Eye (tissue), 1 donor: ENCODE results near the gene PRKG1.
A peak's percentile ranks its signal among the peaks of the same experiment; 100 is the strongest.

ENCODE experiments used
- DNase-seq: peaks from one replicate; pipeline ENCODE4 v3.0.0-alpha.2; 2015

PRKG1 gene

DNA sequence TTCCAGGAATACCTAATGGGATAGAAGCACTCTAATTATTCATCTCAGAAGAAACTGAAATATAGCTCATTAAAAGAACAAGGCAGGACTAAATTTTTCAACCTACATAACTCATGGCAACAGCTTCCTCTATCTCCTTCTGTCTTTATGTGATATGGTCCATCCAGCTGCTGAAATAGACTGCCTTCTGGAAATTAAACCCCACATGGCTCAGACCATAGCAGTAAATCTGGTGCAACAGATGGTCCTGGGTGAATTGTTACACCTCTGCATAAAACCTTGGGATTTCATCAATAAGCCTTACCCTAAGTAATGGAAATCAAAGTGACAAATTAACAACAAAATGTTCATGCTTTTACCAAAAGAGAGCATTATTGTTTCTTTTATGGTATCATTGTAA, 830.7 kb downstream of the PRKG1 start:
- DNase-seq = no peak

DNA sequence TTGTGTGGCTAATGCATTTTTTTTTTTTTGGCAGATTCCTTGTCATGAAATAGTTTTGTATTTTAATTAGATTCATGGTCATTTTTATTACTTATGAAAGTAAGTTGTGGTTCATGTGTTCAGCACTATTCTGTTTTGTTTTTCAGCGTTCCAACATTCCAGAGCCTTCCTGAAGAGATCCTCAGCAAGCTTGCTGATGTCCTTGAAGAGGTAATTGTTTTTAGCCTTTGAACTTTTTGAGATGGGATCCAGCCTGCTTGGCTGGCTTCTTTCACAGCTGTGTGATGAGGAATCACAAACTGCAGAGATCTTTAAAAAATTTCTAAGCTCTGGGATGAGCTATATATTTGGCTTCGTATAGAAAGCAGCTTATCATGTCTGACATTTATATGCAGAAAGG, 833.1 kb downstream of the PRKG1 start:
- no peak for DNase-seq

DNA sequence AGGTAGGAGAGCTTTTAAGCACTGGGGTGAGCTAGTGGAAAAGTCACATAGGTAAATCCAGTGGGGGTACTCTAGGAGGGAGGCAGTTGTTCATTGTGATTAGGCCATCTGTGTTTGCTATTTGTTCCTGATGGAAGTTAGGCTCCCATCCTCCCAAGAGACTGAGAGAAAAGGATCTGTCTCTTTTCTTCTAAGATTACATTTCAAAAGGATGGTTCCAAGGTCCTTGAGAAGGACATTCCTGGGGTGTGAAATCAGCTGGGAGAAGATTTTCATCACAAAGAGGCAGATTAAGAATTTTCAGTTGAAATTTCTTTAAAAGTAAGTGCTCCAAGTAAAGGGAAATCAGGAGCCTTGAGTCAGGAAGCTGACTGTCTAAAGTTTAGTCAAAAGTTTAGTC, 835.9 kb downstream of the PRKG1 start:
- no peak for DNase-seq

DNA sequence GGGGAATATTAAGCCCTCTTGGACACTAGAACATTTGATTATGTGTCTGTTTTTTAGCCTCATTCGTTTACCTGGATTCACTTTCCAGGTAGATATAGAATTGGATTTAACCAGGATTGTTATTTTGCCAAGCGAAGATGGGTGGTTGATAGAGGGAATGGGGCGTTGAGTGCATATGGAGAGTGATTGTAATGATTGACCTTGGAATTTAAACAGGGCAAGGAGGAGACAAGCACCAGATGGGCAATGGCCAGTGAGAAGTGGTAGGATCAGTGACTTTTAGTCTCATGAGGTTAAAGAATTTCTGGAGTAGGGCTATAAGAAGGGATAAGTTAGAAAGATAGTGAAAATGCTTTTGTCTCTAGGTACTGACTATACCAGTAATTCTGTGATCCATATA, 836.3 kb downstream of the PRKG1 start:
- DNase-seq = no peak

DNA sequence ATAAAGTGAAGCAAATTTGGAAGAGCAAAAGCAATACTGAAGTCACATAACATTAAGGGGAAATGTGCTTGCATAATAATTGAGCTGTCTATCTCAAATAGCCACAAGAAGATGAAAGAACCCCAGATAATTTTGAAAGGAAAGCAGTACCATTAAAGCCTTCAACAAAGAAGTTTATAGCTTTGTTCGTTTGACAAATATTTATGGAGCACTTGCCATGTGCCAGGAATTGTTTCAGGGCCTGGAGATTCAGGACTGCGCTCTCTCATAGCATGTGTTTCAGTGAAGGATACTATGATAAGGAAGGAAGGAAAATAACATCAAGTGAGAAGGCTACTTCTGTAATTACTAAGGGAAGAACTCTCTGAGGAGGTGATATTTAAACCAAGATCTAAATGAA, 837.4 kb downstream of the PRKG1 start:
- DNase-seq = no peak

DNA sequence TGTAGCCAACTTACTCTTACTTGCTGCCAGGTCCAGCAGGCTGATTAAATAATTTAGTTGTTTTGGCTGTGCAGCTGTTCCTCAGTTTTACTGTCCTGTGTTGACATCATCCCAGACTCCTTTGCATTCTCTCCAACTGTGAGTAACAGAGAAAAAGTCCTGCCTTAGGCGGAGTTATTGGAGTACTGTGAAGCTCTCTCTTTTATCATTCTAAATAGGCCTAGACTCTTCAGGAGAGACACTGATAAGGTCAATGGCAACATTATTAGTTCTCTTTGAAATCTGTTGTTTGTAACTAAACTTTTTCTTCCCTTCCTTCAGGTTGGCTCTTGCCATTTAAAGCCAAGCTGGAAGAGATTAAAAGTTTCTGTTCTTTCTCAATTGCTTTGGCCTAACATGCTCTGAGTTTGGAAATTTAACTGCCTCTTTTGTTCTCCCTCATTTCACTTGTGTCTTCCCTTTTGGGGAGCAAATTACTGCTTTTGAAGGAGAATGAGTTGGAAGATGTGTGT, 840.8 kb downstream of the PRKG1 start:
- DNase-seq = no peak

DNA sequence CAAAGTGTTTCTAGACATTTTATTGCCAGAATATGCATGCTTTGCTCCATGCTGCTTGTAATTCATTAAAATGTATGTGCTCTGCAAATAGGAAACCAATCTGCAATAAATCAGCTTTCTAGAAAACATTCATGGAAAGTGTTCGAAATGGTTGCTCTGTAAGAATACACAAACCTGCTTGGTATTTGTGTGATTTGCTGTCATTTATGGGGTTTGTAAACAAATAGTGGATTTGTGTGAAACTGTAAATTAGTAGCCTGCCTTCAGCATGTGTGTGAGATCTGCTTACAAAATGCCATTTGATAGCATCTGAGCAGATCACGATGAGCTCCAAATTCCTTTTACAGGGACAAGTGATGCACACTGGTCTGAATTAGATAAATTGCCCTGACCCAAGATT, 844.2 kb downstream of the PRKG1 start:
- no peak for DNase-seq

DNA sequence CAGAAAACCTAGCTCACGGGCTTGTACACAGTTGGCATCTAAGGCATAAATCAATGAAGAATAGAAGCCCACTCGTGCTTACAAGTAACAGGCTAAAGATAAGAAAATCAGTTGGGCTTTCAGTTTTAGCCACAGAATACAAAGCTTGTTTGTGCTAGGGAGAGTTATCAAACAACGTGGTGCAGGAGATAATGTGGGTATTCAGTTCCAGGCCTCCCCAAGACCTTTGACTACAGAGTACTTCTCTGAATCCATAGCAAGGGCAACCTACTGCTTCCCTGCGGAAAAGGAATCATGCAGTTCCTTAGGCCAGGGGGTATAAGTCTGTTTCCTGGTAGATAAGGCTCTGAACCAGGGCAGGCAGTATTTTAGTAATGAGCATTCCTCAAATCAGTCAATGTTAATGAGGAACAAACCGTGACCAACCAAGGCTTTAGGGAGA, 844.6 kb downstream of the PRKG1 start:
- DNase-seq = no peak

DNA sequence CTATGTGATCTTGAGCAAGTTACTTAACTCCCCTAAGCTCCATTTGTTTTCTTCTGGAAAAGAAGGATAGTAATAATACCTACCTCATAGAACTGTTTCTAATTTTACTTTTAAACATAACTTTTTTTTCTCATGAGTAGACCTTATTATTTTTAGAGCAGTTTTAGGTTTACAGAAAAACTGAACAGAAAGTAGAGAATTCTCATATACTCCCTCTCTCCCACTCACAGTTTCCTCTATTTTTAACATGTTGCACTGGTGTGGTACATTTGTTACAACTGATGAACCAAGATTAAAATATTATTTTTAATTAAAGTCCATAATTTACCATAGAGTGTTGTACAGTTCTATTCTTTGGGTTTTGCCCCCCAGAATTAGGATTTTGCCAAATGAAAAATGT, 846.4 kb downstream of the PRKG1 start:
- no peak for DNase-seq

DNA sequence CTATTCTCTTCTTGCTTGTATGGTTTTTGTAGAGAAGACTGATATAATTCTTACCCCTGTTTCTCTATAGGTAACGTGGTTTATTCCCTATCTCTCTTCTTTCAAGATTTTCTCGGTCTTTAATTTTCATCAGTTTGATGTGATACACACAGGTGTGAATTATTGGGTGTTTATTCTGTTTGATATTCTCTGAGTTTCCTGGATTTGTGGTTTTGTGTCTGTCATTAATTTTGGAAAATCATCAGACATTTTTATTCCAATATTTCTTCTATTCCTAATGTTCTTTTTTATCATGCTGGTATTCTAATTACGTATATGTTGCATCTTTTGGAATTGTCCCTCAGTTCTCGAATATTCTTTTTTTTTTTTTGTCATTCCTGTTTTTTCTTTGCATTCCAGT, 850.1 kb downstream of the PRKG1 start:
- no peak for DNase-seq

DNA sequence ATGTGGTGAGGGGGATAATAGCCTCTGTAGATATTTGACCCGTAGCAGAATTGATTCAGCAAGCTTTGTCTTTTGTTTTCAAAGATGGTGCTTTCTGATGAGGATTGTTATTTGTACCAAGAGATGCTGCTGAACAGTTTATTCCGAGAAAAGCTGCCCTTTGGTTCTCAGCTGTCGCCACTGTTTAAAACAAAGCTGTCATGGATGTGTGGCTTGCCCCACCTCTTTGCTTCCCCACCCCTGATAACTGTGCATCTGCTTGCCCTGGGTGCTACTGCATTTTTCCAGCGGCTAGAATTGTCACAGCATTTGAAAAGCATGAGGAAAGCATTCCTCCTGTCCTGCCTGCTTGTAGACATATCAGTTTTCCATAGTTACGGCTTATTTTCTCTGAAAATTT, 852.0 kb downstream of the PRKG1 start:
- no peak for DNase-seq

DNA sequence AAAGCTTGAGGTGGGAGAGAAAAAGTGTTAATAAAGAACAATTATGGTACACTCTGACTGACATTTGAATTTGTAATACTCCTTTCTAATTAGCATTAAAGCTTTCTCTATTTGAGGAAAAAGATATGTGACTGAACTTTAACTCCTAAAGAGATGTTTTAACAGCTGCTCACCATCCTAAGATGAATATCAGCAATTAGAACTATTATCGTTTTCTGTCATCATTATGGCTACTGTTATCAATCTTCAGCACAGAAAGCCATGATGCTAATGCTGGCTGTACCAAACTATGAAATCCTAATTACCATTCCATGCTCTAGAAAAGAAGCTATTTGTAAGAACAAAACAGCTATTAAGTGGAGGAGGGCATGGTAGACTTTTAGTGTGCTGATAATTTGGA, 853.9 kb downstream of the PRKG1 start:
- no peak for DNase-seq

DNA sequence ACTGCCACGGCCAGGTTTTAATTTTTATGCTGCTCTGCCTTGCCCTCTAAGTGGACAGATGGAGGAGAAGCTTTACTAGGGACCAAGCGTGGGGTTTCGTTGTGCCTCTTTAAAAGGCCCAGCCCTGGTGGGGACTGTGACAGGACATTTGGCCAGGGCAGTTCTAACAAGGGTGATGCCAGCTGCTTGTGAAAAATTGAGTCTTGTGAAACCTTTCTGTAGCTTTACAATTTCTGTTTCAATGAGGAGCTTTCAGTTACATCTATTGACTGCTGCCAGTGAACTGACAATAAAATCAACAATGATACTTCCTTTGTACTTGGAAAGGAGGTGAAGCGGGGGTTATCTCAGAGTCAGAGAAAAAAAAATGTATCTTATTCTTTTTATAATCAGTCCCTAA, 858.2 kb downstream of the PRKG1 start:
- no peak for DNase-seq

DNA sequence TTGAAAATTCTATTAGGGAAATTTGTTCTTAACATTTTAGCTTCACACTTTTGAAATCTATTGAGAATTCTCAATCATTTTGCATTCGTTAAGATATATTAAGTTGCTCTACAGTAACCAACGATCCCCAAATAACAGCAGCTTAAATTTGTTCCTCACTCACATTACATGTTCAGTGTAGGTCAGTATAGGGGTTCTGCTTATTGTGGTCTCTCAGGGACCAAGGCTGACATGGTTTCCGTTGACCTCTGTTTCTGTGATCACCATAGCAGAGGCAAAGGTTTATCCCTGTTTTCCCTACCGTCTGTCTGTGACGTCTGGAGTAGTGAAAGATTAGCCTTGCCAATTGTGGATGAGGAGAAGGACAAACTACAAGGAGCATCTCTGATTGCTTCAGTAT, 860.1 kb downstream of the PRKG1 start:
- DNase-seq = no peak

DNA sequence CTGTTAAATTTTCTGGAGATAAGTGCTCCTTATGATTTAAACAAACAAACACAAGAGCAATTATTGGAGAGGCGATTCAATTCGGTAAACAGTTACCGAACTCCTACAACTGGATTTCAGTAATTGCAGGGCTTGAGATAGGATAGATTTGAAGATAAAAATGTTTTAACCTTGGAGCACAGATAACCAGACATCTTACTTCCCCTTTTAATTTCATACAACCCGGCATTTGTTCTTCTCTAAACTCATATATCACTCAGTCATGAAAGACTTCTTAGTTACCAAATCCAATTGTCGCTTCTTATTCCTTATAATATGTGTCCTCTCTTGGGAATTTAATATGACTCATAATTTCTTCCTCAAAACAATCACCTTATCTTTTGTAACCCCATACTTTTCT, 861.1 kb downstream of the PRKG1 start:
- DNase-seq = no peak

DNA sequence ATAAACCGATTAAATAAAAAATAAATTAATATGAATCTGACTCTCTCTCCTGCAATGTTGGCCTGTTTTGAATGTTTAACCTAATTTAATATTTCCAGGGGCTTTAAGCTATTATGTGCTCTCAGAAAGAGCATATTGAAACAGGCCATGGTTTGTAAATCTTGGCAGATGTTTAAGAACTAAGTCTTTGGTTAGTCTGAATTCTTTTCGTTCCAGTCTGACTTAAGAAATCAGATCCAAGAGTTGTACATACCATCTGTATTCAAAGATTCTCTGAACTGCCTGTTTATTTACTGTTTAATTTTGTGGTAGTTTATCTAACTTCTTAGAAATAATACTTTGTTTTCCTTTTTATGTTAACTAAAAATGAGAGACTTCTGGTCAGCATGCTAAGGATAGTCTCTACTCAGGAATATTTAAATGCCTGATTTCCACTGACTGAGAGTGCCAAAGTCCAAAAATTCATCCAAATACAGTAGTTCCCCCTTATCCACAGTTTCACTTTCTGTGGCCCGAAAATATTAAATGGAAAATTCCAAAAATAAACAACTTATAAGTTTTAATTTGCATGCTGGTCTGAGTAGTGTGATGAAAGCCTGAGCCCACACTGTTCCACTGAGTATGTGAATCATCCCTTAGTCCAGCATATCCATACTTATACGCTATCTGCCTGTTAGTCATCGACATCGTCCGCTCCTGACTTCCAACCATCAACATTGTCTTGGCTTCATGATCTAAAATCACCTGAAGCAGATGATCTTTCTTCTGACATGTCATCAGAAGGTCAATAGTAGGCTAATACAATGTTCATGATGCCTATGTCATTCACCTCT, 863.2 kb downstream of the PRKG1 start:
- peak; percentile 35 for DNase-seq

DNA sequence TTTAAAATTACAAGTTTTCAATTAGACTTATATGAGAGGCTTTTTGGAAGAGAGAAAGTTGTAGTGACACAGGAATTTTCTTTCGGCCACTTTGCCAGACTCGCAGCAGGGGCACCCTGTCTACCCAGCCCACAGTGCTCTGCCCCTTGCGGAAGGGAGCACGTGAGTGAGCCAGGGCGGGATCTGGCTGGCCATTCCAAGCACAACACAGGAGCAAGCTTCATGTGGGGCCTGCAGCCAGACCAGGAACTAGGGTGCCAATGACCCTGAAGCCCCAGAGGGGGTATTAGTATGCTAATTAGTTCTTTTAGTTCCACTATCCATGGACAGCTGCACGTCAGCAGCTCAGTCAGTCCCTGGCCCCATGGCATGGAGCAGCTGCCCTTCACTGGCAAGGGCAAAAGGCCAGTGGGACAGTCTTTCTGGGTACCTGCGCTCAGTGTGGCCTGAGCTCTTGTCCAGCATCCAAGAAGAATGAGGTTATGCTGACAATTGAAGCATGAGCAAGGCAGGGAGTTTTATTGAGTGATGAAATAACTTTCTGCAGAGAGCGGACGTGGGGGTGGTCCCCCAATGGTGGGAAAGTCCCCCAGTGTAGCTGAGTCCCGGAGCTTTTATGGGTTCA, 876.2 kb downstream of the PRKG1 start:
- no peak for DNase-seq

DNA sequence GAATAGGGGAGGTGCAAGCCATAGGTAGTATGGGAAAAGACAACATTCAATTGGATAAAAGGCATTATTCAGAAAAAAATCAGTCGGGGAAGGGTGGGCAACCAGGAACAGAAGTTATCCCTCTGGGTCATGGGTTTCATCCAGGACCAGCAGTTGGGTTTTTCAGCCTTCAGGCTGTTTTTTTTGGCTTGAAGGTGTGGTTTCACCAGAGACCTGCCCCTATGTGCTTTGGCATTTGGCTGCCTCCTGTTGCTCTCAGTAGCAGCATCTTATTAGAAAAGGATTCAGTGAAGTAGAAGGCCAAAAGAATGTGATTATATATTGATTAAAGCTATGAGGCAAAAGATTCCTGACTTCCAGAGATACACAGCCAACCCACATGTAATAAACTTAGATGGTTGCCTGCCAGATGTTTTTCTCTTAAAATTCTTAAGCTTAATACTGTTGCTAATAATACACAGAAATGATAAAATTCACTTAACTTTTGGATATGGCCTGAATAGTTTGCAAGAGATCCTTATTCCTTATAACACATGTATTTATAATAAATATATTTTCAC, 876.8 kb downstream of the PRKG1 start:
- no peak for DNase-seq

DNA sequence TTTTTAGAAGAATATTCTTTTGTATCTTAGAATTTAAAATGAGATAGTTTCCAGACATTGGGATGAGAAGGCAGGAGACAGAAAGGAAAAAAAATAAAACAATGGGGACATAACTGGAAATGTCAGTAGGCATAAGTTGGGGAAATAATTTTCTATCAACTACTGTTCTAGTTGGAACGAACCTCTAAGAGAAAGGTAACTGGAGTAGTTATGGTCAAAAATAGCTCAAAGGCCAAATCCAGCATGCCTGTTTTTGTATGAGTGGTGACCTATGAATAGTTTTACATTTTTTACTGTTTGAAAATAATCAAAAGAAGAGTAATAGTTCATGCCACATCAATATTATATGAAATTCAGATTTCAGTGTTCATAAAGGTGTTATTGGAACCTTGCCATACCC, 877.3 kb downstream of the PRKG1 start:
- no peak for DNase-seq

DNA sequence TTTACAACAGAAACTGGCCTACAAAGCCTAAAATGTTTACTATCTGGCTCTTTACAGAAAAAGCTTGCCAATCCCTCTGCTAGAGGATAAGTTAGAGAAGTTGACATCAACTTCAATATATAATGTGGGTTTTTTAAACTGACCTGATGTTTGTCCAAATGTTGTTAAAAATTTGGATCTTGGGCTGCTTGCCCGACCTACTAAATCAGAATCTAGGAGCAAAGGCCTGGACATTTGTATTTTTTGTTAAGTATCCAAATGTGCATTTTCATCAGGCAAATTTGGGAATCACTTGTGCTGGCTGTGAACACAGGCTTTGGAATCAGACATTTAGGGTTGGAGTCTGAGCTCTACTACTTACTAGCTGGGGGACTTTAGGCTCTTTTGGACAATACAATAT, 877.8 kb downstream of the PRKG1 start:
- DNase-seq = no peak

DNA sequence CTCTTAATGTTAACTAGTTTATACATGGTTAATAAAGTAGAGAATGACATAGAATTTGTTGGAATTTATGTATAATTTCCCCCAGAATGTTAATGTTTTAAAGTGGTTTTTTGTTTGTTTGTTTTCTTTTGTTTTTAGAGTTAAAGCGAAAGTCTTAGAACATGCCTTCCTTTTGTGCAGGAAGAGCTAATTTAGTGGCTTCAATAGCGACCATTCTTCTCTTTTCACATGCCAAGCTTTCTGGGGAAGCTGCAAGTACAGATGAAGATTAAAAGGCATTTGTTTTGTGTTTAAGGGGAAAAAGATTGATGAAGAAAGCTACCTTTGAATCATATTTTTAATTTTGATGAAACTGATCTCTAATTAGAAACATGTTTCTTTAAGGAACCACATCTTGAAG, 881.4 kb downstream of the PRKG1 start:
- no peak for DNase-seq

DNA sequence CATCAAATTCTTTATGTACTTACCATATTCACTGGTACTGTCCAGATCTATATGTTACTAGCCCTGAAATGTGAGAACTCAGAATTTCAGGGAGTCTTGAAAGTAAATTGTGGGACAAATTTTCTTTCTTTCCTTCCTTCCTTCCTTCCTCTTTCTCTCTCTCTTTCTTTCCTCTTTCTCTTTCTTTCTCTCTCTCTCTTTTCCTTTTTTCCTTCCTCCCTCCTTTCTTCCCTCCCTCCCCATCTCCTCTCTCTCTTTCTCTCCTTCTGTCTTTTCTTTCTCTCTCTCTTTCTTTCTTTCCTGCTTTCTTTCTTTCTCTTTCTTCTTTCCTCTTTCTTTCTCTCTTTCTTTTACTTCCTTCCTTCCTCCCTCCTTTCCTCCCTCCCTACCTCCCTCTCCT, 882.5 kb downstream of the PRKG1 start:
- DNase-seq = no peak

DNA sequence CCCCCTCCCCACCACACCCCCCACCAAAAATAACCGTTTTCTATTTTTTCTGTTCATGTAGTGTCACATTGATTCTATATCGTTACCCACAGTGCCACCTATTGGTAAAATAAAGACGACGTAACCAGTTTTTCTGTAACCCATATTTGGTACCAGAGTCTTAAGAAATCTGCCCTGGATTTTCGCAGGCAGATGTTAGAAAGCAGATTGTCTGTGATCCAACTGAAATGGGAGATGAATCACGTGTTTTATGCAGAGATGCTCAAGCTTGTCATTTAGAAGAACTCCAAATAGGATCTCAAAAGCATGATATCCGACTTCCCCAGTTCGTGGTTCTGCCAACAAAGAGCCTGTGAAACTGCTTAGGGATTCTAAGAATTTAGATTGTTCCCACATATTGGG, 886.2 kb downstream of the PRKG1 start:
- DNase-seq = peak; percentile 85

DNA sequence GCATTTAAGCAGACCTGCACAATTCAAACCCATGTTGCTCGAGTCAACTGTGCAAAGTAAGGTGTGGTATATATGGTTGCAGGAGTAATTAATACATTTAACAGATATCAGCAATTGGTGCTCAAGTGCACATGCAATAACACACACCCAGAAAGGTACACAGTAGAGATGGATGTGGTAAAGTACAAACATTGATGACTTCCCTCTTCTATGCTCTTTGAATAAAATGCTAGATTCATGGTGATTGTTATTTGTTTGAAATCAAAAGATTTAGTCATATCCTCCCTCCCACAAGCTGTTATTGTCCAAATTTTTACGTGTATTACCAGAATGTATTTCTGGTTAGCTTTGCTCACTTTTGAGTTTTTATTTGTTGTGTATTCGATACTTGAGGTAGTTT, 887.1 kb downstream of the PRKG1 start:
- no peak for DNase-seq
